Activated CD4-positive, alpha-beta memory T cell treated with anti-CD3 and anti-CD28 coated beads, Interleukin-2, amount 10 ng/mL, durations not matched to agents 7 days and 5 days (primary cell): ENCODE measurements around the gene YPEL4. TPM values are rescaled to one million over a fixed set of nuclear protein-coding genes. Genes with fewer than 3 reads are reported as not detected.
A peak's percentile ranks its signal among the peaks of the same experiment; 100 is the strongest.
"Not testable (repeated sequence)": the region's sequence is repeated elsewhere in the genome, so short reads cannot be mapped to it uniquely, and the experiment has no call there.

Source experiments
- CTCF ChIA-PET: fragments of 350-600 bp; sonication (Branson Sonifier 250); formaldehyde crosslinking; loops from one replicate; lab custom pipeline; 2021; ENCODE audit warnings: antibody characterized with exemption, inconsistent platforms; lab: Charles Lee
- POLR2A ChIA-PET: fragments of 350-600 bp; sonication (Branson Sonifier 250); formaldehyde crosslinking; loops from one replicate; lab custom pipeline; 2021; ENCODE audit warnings: antibody characterized with exemption; lab: Charles Lee
- DNase-seq: peaks from one replicate; pipeline ENCODE4 v3.0.0-alpha.2; 2020
- H3K27ac Mint-ChIP-seq: one replicate; pipeline ENCODE4 v1.8.0; 2021; ENCODE audit warnings: mild to moderate bottlenecking, mixed read lengths
- H3K27me3 Mint-ChIP-seq: one replicate; pipeline ENCODE4 v1.8.0; 2021; ENCODE audit warnings: mixed read lengths
- H3K36me3 Mint-ChIP-seq: one replicate; pipeline ENCODE4 v1.8.0; 2021; ENCODE audit warnings: low read depth, mixed read lengths
- H3K4me1 Mint-ChIP-seq: one replicate; pipeline ENCODE4 v1.8.0; 2021; ENCODE audit warnings: mixed read lengths
- H3K4me3 Mint-ChIP-seq: one replicate; pipeline ENCODE4 v1.8.0; 2021; ENCODE audit warnings: mild to moderate bottlenecking, mixed read lengths
- H3K9me3 Mint-ChIP-seq: one replicate; pipeline ENCODE4 v1.8.0; 2021; ENCODE audit warnings: mixed read lengths
- total RNA-seq, 2 experiments: library from RNA; stranded (reverse); gene quantifications; one replicate each; pipeline ENCODE4 v1.2.3, GENCODE V29; 2021

Gene YPEL4, protein sequence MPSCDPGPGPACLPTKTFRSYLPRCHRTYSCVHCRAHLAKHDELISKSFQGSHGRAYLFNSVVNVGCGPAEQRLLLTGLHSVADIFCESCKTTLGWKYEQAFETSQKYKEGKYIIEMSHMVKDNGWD
- 1 to 10 TPM; 1.5 to 2.2 TPM for total RNA-seq

DNA sequence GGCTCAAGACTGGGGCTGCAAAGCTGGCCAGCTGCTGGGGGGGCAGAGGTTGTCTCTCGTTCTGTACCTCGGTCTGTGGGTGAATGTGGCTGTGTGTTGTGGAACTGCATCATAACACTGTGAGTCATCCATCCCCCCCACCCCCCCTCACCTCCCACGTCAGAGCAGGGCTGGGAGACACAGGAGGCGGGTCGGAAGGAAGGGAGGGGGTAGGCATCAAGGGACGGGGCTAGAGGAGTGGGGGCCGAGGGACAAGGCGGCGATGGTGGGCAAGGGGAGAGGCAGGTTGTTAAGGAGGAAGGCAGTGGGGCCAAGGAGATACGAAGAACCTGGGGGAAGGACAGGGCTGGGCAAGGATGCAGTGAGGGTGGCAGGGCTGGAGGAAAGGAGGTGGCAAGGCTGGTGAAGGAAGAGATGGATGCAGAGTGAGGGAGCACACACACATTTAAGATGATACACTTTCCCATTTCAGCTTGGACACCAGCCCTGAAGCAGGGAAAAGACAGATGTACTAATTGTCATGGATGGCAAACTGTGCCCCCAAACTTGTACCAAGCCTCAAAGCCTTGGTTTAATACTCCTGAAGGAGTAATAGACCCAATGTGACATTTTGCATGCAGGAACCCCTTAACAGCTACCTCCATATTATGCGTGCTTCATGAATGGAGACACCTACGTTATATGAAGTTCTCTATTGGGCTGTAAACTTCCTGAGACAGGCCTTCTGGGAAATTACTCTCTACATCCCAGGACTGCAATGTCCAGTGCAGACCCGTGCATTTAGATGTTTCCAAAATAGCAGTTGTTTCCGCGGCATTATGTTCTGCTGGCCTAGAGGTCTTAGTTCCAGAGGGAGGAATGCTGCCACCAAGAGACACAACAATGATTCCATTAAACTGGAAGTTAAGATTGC is at the start of gene YPEL4:
Gene YPEL4, minus strand, starts transcription at position 87 of the 913 bp plus-strand sequence. CDS start 2,805 bp downstream, outside the sequence.
- ChIA-PET POLR2A (interaction anchor here (0.6 to 1.6 kb wide), 2 partner anchors 82 to 325 kb away, joined by 3 to 5 read pairs; partner anchors contain the start of gene UBE2L6), CTCF (interaction anchor here (1.1 kb wide), 1 partner anchor 82 kb away, joined by 4 read pairs; the partner anchor contains the start of gene UBE2L6)
- peak within 1 kb of the TSS; percentile 56 for H3K27ac Mint-ChIP-seq
- H3K4me1 Mint-ChIP-seq, result peaks cover 55% of the 10 kb centered on the region
- peaks cover 50% of the 10 kb centered on the region for H3K27me3 Mint-ChIP-seq
- no peaks in the 10 kb centered on the region for H3K9me3 Mint-ChIP-seq
- H3K36me3 Mint-ChIP-seq, result no peaks in the 10 kb centered on the region
- peak within 1 kb of the TSS; percentile 69 for H3K4me3 Mint-ChIP-seq
- DNase-seq, result peak; percentile 74

DNA sequence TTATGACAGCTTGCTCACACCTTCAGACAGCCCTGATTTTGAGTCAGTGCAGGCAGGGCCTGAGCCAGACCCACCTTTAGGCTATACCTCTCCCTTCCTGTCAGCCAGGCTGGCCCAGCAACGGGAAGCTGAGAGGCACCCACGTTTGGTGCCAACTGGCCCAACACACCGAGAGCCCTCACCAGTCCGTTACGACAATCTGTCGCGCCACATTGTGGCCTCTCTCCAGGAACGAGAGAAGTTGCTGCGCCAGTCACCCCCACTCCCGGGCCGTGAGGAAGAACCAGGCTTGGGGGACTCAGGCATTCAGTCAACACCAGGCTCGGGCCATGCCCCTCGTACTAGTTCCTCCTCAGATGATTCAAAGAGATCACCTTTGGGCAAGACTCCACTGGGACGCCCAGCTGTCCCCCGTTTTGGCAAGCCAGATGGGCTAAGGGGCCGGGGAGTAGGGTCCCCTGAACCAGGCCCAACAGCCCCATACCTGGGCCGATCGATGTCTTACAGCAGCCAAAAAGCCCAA is 49.2 kb upstream of the YPEL4 start:
- no peaks in the 10 kb centered on the region for H3K4me1 Mint-ChIP-seq
- POLR2A ChIA-PET, result interaction anchor here (1.0 to 1.2 kb wide), 3 partner anchors 11 to 15 kb away, joined by 3 to 6 read pairs (median 4); partner anchors contain the start of genes MED19 and TMX2
- no peaks in the 10 kb centered on the region for H3K27me3 Mint-ChIP-seq
- CTCF ChIA-PET, result interaction anchor here (1.8 kb wide), 1 partner anchor 101 kb away, joined by 5 read pairs; no protein-coding TSS in a partner anchor
- H3K36me3 Mint-ChIP-seq, result peaks cover 59% of the 10 kb centered on the region
- no peak overlapping the region for H3K27ac Mint-ChIP-seq
- no peak for DNase-seq
- H3K9me3 Mint-ChIP-seq, result no peaks in the 10 kb centered on the region
- H3K4me3 Mint-ChIP-seq, result no peak overlapping the region

DNA sequence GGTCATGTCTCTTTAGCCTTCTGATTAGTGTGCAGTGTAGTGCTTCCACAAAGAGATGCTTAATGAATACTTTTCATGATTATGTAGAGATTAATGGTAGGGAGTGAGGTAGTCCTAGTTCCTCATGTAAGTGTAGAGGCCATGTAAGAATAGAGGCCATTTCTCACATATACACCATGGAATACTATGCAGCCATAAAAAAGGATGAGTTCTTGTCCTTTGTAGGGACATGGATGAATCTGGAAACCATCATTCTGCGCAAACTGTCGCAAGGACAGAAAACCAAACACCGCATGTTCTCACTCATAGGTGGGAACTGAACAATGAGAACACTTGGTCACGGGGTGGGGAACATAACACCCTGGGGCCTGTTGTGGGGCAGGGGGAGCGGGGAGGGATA is 40.8 kb upstream of the YPEL4 start:
- DNase-seq, H3K27me3 Mint-ChIP-seq, H3K4me3 Mint-ChIP-seq, POLR2A ChIA-PET, H3K27ac Mint-ChIP-seq, CTCF ChIA-PET, H3K4me1 Mint-ChIP-seq, H3K9me3 Mint-ChIP-seq: not testable (repeated sequence)
- H3K36me3 Mint-ChIP-seq, result peaks cover 53% of the 10 kb centered on the region

- Mint-ChIP-seq H3K9me3 (no peaks in the 10 kb centered on the region), H3K4me3 (no peak overlapping the region), H3K27me3 (no peaks in the 10 kb centered on the region), H3K4me1 (peaks cover 39% of the 10 kb centered on the region), H3K27ac (peak overlapping the region; percentile 76), H3K36me3 (peaks cover 69% of the 10 kb centered on the region)
- ChIA-PET POLR2A (interaction anchor here (2.4 kb wide), 1 partner anchor 13 kb away, joined by 12 read pairs; the partner anchor contains the start of gene ZDHHC5), CTCF (no interaction called here)
- no peak for DNase-seq
These were observed 31.5 kb upstream of the YPEL4 start for GRCh38 chr11:57681168-57681567.

- CTCF ChIA-PET, result interaction anchor here (1.4 kb wide), 1 partner anchor 120 kb away, joined by 5 read pairs; no protein-coding TSS in a partner anchor
- Mint-ChIP-seq H3K36me3 (peaks cover 71% of the 10 kb centered on the region), H3K27me3 (no peaks in the 10 kb centered on the region), H3K4me3 (no peak overlapping the region), H3K4me1 (peaks cover 46% of the 10 kb centered on the region), H3K27ac (peak overlapping the region; percentile 76), H3K9me3 (no peaks in the 10 kb centered on the region)
- DNase-seq, result no peak
- POLR2A ChIA-PET, result interaction anchor here (2.4 kb wide), 1 partner anchor 13 kb away, joined by 12 read pairs; the partner anchor contains the start of gene ZDHHC5
These were observed 30.8 kb upstream of the YPEL4 start for GRCh38 chr11:57680552-57680874.

DNA sequence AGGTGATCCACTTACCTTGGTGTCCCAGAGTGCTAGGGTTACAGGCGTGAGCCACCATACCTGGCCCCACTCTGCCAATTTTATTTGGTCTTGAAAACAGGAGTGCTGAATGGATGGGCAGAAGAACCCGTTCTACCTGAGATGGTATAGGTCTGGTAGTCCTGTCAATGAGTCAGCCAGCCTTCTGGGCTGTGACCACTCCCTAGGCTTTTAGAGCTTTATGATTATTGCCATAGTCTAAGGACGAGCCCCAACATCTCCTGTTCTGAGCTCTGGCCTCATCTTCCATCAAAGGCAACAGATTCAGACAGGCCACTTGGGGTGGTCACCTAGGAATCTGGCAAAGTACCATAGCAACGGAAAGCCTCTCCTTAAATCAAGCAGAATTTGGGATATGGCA is 29.7 kb upstream of the YPEL4 start:
- no peaks in the 10 kb centered on the region for H3K27me3 Mint-ChIP-seq
- ChIA-PET POLR2A (interaction anchor here (0.8 to 2.4 kb wide), 2 partner anchors 12 to 121 kb away, joined by 3 to 12 read pairs; partner anchors contain the start of gene ZDHHC5), CTCF (interaction anchor here (1.4 kb wide), 1 partner anchor 121 kb away, joined by 5 read pairs; no protein-coding TSS in a partner anchor)
- H3K9me3 Mint-ChIP-seq, result no peaks in the 10 kb centered on the region
- H3K4me1 Mint-ChIP-seq, result peaks cover 52% of the 10 kb centered on the region
- DNase-seq, result no peak
- peaks cover 65% of the 10 kb centered on the region for H3K36me3 Mint-ChIP-seq
- H3K27ac Mint-ChIP-seq, result peak overlapping the region; percentile 76
- H3K4me3 Mint-ChIP-seq, result no peak overlapping the region

DNA sequence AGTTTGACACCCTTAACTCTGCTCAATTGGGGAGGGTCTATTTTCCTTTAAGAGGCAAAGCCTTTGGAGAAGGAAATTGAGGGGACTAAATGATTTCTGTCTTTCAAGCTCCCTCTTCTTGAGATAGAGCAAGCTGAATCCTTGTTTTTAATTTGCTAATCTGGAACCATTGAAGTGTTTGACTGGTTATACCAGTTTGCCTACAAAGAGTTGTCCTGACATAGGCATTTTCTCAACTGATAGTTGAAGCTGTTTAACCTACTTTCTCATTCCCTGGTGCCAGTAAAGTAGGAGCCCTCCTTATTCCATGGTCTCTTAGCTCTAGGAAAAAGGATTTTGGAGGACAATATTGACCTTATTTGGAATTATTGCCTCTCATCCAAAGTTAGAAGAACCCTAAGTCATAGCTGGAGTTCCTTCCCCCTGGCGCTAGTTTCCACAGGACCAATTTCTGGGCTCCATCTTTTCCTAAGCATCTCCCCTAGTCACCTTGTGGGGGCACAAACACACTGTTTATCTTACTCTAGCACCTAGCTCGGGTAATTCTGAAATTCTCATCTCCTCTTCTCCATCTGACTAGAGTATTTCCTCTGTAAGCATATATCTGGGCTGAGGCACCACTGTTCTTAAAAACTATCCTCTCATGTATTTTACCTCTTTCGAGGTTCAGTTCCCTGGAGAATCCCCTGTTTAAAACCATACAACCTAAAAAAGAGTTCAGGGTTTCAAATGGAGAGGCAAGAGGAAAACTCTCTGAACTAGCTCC is 25.6 kb upstream of the YPEL4 start:
- DNase-seq, result no peak
- H3K4me3 Mint-ChIP-seq, result no peak overlapping the region
- no peaks in the 10 kb centered on the region for H3K9me3 Mint-ChIP-seq
- H3K27me3 Mint-ChIP-seq, result no peaks in the 10 kb centered on the region
- CTCF ChIA-PET, result interaction anchor here (2.1 kb wide), 1 partner anchor 125 kb away, joined by 13 read pairs; no protein-coding TSS in a partner anchor
- peaks cover 70% of the 10 kb centered on the region for H3K4me1 Mint-ChIP-seq
- H3K36me3 Mint-ChIP-seq, result peaks cover 65% of the 10 kb centered on the region
- POLR2A ChIA-PET, result no interaction called here
- H3K27ac Mint-ChIP-seq, result no peak overlapping the region

GRCh38 chr11:57674251-57674650 is 24.5 kb upstream of the YPEL4 start:
- H3K27me3 Mint-ChIP-seq, result no peaks in the 10 kb centered on the region
- H3K4me1 Mint-ChIP-seq, result peaks cover 70% of the 10 kb centered on the region
- H3K9me3 Mint-ChIP-seq, result no peaks in the 10 kb centered on the region
- peaks cover 66% of the 10 kb centered on the region for H3K36me3 Mint-ChIP-seq
- CTCF ChIA-PET, result interaction anchor here (2.1 kb wide), 1 partner anchor 126 kb away, joined by 13 read pairs; no protein-coding TSS in a partner anchor
- DNase-seq, result no peak
- POLR2A ChIA-PET, result no interaction called here
- H3K27ac Mint-ChIP-seq, result no peak overlapping the region
- H3K4me3 Mint-ChIP-seq, result no peak overlapping the region

- Mint-ChIP-seq H3K9me3 (no peaks in the 10 kb centered on the region), H3K27ac (peak overlapping the region; percentile 99), H3K36me3 (peaks cover 42% of the 10 kb centered on the region), H3K4me1 (peaks cover 55% of the 10 kb centered on the region), H3K27me3 (no peaks in the 10 kb centered on the region), H3K4me3 (peak overlapping the region; percentile 99)
- peak; percentile 58 for DNase-seq
- ChIA-PET POLR2A (interaction anchor here (1.0 to 2.8 kb wide), 6 partner anchors 12 to 909 kb away, joined by 3 to 12 read pairs (median 6); partner anchors contain the start of genes MED19, TMX2 and TNKS1BP1), CTCF (no interaction called here)
These were observed 18.7 kb upstream of the YPEL4 start for GRCh38 chr11:57668434-57668782.

GRCh38 chr11:57667736-57668433 is 18.2 kb upstream of the YPEL4 start, which contains the start of gene ZDHHC5:
Gene ZDHHC5 (plus strand): TSS chr11:57668114. CDS start chr11:57673091, 4,977 bp downstream.
- ChIA-PET CTCF (interaction anchor here (0.7 to 1.7 kb wide), 3 partner anchors 11 to 367 kb away, joined by 3 to 6 read pairs (median 3); partner anchors contain the start of gene BTBD18), POLR2A (interaction anchor here (0.5 to 2.8 kb wide), 11 partner anchors 9 to 910 kb away, joined by 3 to 15 read pairs (median 4); partner anchors contain the start of genes MED19, SELENOH, TMX2 and TNKS1BP1)
- Mint-ChIP-seq H3K27me3 (no peaks in the 10 kb centered on the region), H3K4me1 (peaks cover 51% of the 10 kb centered on the region), H3K36me3 (peaks cover 38% of the 10 kb centered on the region), H3K9me3 (no peaks in the 10 kb centered on the region), H3K4me3 (peak within 1 kb of the TSS; percentile 99), H3K27ac (peak within 1 kb of the TSS; percentile 99)
- peak; percentile 100 for DNase-seq

DNA sequence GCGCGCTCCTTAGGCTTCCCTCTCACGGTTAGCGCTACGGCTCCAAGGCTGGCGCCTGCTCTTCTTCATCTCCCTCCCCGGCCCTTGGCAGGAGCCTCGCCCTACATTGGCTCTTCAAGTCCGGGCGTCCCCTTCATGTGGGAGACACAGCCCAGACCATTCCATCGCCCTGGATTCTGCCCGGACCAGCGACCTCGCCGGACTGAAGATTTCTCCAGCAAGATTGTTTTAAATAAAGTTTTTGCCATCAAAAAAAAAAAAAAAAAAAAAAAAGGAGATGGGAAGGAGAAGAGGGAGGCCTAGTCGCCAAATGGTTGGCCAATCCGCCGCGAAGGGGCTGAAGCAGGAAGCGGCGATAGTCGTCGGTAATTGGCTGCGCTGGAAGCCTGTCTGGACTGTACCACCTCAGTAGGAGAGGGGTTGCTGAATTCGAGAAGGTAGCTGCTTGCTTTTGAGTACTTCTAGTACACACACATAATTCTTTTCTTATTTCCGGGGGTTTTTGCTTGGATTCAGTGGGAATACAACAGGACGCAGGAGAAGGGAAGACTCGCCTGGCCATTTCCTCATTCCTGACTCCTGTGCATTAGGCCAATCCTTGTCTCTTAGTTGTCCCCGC is 17.5 kb upstream of the YPEL4 start:
- Mint-ChIP-seq H3K27me3 (no peaks in the 10 kb centered on the region), H3K4me3 (peak overlapping the region; percentile 99), H3K27ac (peak overlapping the region; percentile 99), H3K4me1 (peaks cover 50% of the 10 kb centered on the region), H3K36me3 (peaks cover 38% of the 10 kb centered on the region), H3K9me3 (no peaks in the 10 kb centered on the region)
- CTCF ChIA-PET, result interaction anchor here (0.7 to 1.7 kb wide), 4 partner anchors 10 to 366 kb away, joined by 3 to 6 read pairs (median 4); partner anchors contain the start of gene BTBD18
- POLR2A ChIA-PET, result interaction anchor here (0.5 to 2.8 kb wide), 14 partner anchors 9 to 910 kb away, joined by 3 to 15 read pairs (median 4); partner anchors contain the start of genes CLP1, MED19, SELENOH and TMX2
- peak; percentile 94 for DNase-seq
